Left hindlimb (tissue), 1 donor: Measurements from ENCODE around the gene SCLT1.
"Not testable (repeated sequence)": the region's sequence is repeated elsewhere in the genome, so short reads cannot be mapped to it uniquely, and the experiment has no call there.

Experiments
- DNase-seq: peaks from one replicate; pipeline ENCODE4 v3.0.0-alpha.2; 2018

The SCLT1 gene

DNA sequence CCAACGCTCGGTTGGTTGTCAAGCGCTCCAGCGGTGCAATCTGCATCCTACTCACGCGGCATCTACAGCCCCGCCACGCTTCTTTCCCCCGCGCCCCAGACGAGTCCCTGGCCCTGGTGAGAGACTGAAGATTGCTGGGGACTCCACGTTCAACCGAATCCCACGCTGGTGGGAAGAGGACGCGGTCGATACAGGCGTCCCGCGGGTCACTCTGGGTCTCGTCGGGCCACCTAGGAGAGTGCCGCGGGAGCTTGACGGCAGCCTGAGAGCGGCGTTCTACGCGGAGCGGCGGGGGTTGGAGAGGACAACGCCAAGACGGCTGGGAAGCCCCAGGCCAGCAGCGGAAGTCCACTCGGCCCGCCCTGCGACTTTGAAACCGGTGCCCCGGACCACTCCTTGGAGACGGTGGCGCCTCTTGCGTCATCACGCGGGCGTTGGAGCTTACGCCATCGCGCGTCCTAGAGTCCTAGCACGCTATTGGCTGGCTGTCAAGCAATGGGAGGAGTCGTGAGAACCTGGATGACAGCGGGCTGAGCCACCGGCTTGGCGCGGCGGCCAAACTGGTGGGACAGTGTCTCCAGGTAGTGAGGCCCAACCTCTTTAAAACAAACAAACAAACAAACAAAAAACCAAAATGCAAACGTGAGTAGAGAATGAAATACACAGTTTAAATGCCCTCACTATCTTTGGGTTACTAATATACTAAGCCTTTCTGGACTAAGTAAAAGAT, at the start of gene SCLT1:
SCLT1 (minus strand) TSS at position 349 of the 730 bp plus-strand sequence. CDS start 436 bp downstream, outside the sequence.
- DNase-seq, result peak; percentile 97

DNA sequence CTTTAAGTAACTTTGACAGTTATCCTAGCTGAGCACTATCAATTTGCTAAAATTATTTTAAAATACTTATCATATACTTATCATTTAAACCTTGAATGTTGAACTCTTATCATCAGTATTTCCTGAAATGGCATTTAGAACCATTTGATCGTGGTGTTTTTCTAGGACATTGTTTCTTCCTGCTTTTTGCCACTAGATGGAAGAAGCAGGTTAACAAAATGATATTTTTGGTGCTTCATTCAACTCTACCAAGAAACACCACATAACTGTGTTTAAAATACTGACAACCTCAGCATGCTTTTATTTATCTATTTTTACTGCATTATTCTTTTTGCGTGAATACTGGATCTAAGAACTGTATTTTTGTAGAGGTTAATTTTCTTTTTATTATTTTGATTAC, 47.2 kb upstream of the SCLT1 start:
- DNase-seq, result no peak

DNA sequence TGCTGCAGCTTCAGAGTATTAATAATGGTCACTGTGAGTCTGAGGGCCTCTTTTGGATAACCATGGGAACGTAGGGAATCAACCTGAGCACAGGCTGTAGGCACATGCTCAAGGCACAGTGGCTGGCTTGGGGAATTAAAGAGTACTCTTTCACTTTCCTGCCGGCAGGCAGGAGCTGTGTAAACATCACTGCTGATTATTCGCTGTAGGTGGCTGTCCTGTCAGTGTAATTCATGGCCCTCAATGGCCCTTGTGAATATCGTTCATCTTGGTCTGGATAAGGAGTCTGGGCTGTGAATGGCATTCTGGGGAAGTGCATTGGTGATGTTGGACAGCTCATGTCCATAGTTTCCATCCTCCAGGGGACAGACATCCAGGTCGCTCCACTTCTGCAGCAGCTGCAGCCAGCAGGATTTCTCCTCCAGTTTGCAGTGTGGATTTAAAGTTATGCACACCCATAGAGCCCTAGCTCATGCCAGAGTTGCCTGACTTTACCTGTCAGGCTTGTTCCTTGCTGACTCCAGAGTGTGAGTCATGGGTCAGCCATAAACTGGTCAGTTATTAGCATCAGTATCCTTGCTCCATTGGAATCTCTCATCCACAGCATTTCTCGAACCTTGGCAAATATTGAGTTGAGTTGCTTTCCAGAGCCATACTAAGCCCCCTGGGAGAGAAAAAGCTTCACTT, 45.6 kb upstream of the SCLT1 start:
- DNase-seq, result no peak

DNA sequence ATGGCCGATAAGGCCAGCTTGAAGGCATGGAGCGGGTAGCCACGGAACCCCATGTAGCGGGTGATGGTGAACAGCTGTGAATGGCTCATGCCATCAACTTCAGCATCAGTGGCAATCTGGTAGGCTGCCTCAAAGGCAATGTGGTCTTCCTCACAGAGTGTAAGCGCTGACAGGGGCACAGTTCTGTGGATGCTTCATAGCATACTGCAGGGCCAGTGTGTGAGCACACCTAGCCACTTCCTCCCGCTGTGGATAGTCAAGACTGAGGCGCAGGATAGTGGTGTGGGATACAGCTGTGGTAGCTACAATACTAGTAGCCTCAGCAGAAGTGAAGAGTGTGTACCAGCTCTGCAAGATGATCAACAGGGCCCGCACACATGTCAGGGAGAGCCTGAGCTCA, 43.1 kb upstream of the SCLT1 start:
- DNase-seq, result no peak

DNA sequence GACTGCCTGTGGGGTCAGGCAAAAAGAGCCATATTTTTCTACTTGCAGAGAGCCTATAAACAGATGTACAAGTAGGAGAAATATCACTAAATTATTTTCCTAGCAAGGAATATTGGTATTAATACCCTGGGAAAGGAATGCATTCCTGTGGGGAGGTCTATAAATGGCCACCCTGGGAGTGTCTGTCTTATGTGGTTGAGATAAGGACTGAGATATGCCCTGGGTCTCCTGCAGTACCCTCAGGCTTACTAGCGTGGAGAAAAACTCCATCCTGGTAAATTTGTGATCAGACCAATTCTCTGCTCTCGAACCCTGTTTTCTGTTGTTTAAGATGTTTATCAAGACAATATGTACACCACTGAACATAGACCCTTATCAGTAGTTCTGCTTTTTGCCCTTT, 38.0 kb upstream of the SCLT1 start:
- DNase-seq, result no peak

DNA sequence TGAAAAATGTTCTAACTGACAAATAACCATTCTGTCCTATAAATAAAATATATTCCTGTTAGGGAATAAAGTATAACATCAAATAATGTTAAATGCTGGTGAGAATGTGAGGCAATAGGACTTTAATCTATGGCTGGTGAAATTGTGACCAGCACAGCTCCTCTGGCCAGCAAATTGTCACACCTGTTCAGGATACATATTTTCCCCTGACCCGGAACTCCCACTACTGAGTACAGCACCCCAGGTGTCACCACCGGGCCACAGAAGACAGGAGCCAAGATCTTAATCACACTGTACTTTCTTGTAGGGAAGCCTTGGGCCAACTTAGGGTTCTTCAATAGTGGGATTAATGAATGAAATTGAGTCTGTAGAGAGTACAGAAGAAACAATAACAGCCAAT, 35.8 kb upstream of the SCLT1 start:
- no peak for DNase-seq

DNA sequence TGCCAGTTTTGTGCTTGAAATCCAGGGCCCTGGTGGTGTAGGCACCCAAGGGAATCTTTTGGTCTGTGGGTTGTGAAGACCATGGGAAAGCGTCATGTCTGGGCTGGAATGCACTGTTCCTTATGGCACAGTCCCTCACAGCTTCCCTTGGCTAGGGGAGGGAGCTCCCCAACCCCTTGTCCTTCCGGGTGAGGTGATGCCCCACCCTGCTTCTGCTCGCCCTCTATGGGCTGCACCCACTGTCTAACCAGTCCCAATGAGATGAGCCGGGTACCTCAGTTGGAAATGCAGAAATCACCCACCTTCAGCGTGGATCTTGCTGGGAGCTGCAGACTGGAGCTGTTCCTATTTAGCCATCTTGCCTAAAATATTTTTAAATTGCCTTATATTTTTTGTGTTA, 33.3 kb upstream of the SCLT1 start:
- not testable (repeated sequence) for DNase-seq

DNA sequence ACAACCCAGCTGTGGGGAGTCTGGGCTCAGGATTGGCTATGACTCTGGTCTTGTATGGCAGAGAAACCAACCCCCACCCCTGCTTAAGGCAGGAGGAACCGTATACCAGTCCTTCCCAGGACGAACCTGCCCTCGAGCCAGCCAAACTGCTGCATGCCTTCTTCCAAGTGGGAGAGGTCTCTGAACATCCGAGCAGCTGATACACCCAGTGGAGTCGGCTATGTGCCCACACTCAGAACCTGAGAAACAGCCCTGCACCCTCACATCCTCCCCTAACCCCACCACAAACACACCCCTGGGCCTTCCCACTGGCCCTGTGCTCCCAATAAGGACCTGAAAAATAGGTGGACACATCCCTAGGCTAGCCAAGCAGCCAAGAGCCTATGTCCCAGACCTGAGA, 24.4 kb upstream of the SCLT1 start:
- no peak for DNase-seq

DNA sequence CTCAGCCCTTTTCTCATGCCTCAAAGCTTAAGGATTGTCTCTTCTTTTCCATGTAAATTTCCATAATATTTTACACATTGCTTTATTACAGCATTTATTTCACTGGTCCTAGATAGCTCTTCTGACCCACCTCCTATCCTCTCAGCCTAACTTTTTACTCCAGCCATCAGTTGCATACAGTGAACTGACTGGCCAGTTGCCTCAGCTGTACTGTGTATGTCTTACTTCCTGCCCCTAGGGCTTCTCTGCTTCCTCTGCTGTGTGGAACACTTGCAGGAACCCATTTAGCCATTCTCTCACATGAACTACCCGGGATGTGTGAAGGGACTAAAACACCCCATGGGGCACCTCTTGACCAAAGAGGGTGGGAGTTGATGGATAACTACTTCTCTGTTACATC, 20.6 kb upstream of the SCLT1 start:
- DNase-seq, result no peak

DNA sequence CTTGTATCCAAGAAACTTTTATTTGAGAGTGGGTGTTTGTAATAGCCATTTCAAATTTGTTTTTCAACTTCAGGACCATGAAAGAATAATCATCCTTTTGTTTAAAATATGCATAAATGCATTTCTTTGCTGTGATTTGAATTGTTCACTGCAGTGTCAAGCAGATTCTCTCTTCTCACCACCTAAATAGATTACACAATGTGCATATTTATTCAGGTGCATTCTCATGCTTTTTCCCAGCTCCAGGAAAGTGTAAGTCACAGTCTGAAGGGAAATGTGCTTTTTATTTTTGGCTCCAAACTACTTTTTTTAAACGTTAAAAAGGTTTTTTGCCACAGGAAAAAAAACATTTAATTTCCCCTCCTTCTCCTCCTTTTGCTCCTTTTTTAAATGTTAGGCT, 20.1 kb upstream of the SCLT1 start:
- DNase-seq, result no peak

DNA sequence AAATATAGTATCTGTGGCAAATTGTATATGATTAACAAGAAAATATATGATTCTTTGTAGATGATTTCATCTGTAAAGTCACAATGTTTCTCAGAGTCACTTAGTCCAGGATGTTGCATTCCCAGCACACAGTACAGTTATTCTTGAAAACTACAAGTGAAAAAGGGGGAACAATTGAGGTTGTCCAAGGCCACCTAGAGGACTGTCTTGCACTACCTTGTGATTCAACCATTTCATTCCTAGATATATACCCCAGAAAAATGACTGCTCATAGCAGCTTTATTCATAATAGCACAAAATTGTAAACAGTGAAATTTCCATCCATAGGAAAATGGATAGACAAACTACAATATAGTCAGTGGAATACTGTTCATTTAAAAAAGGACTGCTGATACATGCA, 18.6 kb upstream of the SCLT1 start:
- no peak for DNase-seq

DNA sequence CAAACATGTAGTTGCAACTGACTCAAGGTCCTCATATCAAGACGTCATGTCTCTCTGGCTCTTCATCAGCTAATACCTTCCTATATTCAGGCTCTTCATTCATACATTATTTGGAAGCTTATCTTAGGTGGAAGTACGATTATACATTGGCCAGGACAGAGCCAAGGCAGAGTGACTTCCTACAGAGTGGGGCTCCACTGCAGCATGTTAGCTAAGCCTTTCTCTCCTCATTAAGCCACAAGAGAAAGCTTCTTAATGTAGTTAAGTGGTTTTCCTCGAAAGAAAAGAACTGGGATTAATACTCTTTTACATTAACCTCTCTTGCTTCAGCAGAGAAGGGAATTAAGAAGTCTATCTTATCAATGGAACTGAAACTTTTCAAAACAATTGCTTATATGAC, 17.6 kb upstream of the SCLT1 start:
- no peak for DNase-seq

DNA sequence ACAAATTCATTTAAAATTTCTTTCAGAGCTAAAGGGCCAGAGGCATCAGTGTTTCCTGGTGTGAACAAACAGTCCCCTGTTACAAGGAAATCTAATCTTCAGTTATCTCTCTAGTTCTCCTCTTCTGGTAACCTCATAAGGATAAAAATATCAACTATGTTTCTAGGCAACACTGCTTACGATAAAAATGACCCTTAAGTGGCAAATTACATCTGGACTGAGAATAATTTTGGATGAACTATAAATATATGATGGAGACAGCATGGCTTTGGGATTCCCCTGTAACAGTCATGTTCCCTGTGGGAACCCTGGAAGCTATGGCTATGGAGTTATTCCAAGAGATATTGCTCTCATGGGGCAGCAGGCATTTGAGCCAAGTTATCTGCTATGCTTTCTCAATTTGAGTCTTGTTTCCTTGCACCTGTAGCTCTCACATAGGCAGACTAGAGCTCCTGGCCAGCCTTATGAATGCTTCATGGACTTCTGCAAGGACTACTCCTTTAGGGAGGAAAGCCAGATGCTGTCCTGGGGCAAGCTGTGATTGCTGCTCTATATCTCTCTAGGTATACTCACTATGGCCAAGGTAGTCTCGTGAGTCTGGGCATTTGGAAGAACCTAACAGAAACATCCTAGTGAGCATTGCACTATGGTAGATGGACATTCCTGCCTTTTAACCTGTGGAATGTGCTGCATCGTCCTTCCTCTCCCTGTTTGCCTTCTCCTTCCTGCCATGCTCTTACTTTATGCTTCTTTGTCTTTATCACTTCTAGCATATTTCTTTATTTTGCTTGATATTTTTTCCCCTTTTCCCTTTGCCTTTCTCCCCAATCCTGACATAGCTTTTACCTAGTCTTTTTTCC, 16.9 kb upstream of the SCLT1 start:
- DNase-seq, result no peak

DNA sequence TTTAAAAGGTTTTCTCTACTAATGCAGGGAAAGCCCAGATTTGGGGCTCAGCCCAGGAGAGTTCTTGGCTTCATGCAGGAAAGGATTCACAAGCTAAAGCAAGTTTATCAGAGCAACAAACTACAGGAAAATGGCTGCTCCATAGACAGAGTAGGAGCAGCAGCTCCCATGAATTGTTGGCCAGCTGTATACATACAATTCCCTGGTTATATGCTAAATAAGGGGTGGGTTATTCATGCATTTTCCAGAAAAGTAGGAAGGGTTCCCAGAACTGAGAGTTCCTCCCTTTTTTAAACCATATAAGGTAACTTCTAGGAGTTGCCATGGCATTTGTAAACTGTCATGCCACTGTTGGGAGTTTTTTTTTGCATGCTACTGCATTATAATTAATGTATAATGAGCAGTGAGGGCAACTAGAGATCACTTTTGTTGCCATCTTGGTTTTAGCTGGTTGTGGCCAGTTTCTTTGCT, 5.2 kb upstream of the SCLT1 start:
- DNase-seq, result no peak

DNA sequence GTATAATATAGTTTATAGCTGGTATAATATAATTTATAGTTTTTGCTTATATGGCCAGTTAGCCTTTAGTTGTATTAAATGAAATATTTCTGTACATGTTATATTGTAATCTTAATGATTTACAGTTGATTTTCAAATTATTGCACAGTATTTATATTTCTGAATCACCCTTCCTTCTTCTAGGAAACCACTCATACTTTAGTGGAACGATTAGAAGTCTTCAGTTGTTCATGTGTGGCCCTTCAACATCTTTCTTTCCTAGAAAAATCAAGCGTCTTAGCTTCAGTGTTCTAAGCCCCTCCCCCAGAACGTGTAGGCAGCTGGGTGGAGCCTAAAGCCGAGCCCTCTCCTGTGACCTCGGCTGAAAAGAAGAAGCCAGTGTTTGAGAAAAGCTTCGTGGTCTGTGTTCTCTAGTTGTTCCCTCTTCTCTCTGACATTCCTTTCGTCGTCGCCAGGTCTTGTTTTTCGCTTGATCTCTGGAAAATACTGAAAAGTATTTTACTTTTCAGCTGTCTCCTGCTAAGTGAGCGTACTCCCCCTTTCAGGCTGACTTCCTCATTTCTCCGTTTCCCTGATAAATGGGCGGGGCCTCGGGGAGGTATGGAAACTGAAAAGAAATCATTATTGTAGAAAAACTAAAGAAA, 2.6 kb upstream of the SCLT1 start, which contains the start of gene C4orf33:
C4orf33 (plus strand) TSS at position 342 of the 644 bp plus-strand sequence. CDS start 6,459 bp downstream, outside the sequence.
- peak; percentile 74 for DNase-seq

DNA sequence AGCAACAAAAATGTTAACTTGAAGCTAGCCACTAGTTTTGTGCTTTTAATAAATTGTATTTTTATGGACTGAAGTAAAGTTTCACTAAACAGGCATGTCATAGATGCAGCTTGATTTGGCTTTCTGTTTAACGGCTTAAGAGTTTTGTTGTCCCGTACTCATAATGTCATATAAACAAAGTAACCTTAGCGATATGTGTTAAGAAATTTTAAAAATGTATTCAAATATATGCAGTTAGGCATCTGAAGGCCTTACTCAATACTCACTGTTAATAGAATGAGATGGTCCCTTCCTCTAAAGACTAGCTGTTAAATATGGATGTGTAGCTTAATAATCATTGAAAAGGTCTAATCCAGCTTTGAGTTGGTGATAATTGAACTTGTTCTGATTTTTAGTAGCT, 1.0 kb upstream of the SCLT1 start:
- DNase-seq, result no peak

DNA sequence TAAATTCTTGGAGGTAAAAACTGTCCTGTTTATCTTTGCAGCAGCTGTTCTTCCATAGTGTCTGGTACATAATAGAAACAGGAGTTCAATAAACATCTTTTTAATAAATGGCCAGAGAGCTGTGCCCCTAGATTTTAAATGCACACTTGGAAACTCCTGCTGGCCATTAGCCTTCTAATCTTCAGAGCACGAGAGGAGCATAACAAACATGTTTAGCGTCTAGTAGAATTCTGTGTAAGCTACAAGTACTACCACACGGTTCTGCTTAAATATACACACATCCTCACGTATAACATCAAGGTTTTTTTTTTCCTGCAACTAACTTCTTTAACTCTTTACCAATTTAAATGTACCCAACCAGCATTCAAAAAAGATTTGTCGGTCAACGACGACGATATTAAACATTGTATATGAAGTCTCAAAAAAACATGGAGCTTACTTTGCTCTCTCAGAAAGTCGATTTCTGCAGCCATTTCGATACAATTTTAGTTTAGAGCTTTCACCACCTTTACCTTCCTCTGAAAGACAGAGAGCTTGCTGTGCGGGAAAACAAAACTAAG, 628 bp downstream of the SCLT1 start:
- no peak for DNase-seq

DNA sequence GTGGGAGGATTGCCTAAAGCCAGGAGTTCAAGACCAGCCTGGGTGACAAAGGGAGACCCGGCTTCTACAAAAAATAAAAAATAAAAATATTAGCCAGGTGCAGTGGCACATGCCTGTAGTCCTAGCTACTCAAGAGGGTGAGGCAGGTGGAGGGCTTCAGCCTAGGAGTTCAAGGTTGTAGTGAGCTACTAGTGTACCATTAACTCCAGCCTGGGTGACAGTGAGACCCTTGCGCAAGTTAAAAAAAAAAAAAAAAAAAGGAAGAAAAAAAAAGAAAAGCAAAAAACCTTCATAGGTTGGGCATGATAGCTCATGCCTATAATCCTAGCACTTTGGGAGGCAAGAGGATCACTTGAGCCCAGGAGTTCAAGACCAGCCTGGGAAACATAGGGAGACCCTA, 5.8 kb downstream of the SCLT1 start:
- DNase-seq, result no peak

DNA sequence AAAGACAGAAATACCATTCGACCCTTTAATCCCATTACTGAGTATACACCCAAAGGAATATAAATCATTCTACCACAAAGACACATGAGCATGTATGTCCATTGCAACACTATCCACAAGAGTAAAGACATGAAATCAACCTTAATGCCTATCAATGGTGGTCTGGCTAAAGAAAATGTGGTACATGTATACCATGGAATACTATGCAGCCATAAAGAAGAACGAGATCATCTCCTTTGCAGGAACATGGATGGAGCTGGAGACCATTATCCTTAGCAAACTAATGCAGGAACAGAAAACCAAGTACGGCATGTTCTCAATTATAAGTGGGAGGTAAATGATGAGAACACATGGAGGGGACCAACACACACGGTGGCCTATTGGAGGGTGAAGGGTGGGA, 7.9 kb downstream of the SCLT1 start:
- DNase-seq, result no peak

DNA sequence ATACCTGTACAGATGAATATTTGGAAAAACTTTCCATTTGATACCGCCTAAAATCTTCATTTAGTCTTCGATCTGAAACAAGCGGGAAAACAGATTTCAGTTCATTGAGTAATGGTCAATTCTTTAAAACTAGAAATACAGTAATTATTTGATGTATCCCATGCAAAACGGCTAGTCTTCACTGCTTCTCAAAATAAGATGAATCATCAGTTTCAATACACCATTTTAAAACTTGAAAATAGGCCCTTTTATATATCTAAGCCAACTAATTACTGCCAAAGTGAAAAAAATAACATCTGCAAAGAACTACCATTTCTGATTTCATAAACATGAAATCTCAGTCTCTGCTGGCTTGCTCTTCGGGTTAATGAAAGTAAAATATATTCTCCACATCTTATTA, 11.0 kb downstream of the SCLT1 start:
- no peak for DNase-seq

DNA sequence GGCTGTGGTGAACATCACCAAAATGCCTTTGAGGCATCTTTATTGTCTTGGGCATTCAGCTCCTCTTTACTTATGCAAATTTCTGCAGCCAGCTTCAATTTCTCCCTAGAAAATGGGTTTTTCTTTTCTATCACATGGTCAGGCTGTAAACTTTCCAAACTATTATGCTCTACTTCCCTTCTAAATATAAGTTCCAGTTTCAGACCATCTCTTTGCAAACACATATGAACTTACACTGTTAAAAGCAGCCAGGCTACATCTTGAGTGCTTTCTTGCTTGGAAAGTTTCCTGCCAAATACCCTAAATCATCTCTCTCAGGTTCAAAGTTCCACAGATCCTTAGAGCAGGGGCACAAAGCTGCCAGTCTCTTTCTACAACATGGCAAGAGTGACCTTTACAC, 13.2 kb downstream of the SCLT1 start:
- DNase-seq, result no peak

DNA sequence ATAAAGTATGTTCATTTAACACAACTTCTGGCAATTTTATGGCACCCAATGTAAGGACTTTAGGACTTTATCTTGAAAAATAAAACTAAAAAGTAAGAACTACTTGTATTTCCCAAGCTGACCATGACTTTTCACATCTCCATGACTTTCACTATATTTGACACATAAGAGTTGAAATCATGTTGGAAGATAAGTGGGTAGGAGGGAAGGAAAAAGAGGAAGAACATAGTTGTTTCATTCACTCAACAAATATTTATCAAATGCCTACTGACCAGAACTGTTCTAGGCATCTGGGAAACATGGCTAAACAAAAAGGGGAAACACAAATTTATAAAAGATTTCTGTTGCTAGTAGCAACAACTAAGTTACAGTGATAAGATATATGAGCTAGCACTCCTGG, 16.0 kb downstream of the SCLT1 start:
- DNase-seq, result no peak

DNA sequence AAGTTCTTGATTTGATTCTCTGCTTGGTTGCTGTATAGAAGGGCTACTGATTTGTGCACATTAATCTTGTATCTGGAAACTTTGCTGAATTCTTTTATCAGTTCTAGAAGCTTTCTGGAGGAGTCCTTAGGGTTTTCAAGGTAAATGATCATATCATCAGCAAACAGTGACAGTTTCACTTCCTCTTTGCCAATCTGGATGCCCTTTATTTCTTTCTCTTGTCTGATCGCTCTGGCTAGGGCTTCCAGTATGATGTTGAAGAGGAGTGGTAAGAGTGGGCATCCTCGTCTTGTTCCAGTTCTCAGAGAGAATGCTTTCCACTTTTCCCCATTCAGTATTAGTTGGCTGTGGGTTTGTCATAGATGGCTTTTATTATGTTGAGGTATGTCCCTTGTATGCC, 23.8 kb downstream of the SCLT1 start:
- not testable (repeated sequence) for DNase-seq
